Astrocyte of the spinal cord (primary cell): ENCODE measurements around the gene MYRFL.

ENCODE experiments used
- DNase-seq: peaks from one replicate; pipeline ENCODE4 v3.0.0; 2011; ENCODE audit warnings: low read depth, low spot score
- H3K4me3 ChIP-seq: 2 replicates; pipeline ENCODE4 v1.5.1; 2011; ENCODE audit warnings: low read depth, mild to moderate bottlenecking, low read length, moderate library complexity
- in situ Hi-C: cut with HindIII; loops from 2 replicates; pipeline ENCODE4 v1.10.0; 2017; ENCODE audit warnings: low sequenced_read_pairs
- TF ChIP-seq, protein P1 (sequence below): IDR thresholded peaks from 2 replicates; pipeline ENCODE4 v1.5.1; 2012; ENCODE audit warnings: low read depth, mild to moderate bottlenecking, low read length, inconsistent platforms

Gene MYRFL

DNA sequence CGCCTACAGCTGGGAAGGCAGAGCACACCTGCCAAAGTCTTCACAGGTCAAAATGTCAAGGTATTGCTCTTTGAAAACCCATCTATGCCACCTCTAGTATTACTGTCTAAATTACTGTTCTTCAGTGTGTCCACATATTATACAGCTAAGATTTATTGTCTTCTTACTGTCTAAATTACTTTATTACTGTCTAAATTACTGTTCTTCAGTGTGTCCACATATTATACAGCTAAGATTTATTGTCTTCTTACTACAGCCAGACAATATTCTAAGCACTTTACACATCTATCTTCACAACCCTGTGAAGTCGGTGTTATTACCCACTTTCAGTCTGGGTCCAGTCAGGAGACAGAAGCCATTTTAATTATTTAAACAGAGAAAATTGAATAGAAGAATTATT, 173.9 kb downstream of the MYRFL start:
- no peak for DNase-seq
- TF ChIP-seq, protein P1, sequence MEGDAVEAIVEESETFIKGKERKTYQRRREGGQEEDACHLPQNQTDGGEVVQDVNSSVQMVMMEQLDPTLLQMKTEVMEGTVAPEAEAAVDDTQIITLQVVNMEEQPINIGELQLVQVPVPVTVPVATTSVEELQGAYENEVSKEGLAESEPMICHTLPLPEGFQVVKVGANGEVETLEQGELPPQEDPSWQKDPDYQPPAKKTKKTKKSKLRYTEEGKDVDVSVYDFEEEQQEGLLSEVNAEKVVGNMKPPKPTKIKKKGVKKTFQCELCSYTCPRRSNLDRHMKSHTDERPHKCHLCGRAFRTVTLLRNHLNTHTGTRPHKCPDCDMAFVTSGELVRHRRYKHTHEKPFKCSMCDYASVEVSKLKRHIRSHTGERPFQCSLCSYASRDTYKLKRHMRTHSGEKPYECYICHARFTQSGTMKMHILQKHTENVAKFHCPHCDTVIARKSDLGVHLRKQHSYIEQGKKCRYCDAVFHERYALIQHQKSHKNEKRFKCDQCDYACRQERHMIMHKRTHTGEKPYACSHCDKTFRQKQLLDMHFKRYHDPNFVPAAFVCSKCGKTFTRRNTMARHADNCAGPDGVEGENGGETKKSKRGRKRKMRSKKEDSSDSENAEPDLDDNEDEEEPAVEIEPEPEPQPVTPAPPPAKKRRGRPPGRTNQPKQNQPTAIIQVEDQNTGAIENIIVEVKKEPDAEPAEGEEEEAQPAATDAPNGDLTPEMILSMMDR: no peak
- H3K4me3 ChIP-seq: no peak overlapping the region
- in situ Hi-C loops: no loop called here

GRCh38 chr12:69999561-69999960, 174.5 kb downstream of the MYRFL start:
- TF ChIP-seq, protein P1: no peak
- in situ Hi-C loops: no loop called here
- DNase-seq: no peak
- no peak overlapping the region for H3K4me3 ChIP-seq

DNA sequence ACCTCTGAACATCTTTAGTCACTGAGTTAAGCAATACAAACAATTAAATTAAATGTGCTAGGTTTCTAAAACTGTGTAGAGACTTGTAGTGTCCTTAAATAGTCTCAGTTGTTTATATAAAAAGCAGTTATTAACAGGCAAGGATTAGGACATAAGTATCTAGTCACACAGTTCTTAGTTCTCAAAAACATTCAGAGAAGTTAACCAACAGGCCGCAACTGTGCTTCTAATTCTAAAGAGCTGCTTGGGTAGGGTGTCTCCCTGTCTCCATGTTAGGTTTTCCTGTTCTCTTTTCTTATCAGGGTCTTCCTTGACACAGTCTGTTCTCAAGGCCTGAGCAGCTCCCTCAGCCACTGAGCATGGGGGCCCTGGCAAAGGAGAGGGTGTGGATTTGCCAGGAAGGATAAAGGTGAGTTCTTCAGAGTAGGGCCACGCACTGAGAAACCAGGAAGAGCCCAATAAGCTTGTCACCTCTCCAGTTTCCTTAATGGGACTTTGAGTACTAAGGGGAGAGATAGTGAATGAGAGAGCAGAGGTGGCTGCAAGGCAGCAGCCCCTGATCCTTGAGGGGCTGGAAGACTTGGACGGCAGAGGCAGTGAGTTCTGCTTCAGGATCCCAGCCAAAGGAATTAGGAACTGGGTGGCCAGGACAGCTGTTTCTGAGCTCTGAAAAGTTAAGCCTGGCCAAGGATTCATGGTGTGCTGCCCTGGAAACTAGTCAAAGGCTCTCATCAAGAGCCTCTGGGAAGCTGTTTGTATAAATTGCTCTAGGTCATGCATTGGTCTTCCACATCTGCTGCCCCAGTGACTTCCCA, 177.3 kb downstream of the MYRFL start:
- H3K4me3 ChIP-seq: no peak overlapping the region
- in situ Hi-C loops: no loop called here
- DNase-seq: no peak
- TF ChIP-seq, protein P1: no peak

DNA sequence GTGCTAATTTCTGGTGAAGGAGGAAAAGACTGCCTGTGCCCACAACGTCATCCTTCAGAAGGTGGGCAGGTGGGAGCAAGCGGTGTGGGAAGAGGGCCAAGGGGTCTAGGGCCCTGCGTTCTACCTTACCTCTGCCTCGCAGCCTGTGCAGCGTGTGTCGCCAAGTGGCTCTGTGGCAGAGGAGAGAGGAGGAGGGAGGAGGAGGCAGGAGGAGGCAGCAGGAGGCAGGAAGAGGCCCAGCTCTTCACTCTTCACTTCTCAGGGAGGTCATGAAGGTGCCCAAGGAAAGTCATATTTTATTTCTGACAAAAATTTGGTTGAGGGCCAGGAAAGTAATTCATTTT, 177.9 kb downstream of the MYRFL start:
- TF ChIP-seq, protein P1: no peak
- H3K4me3 ChIP-seq: no peak overlapping the region
- in situ Hi-C loops: no loop called here

GRCh38 chr12:70005864-70006618, 181.0 kb downstream of the MYRFL start:
- DNase-seq: no peak
- in situ Hi-C loops: no loop called here
- no peak overlapping the region for H3K4me3 ChIP-seq
- TF ChIP-seq, protein P1: no peak

More for the DNA sequence above, 177.9 kb downstream of the MYRFL start:
- no peak for DNase-seq

DNA sequence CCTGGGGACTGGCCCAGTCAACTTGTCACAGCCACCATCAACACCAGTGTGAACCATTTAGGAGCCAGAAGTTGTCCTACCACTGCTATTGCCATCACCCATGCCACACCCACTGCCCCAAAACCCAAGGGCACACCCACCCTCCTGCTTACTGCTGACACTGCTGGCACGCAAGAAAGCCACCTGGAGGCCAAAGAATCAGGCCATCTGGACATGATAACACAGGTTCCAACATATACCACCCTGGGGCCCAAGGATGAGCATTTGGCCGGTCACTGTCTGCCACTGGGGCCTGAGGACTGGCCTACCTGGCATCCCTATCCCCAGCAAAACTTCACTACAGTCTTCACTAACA, 181.6 kb downstream of the MYRFL start:
- TF ChIP-seq, protein P1: no peak
- in situ Hi-C loops: no loop called here
- no peak for DNase-seq
- H3K4me3 ChIP-seq: no peak overlapping the region
